HG03571 (cell line): ENCODE measurements around the gene ATP5ME.

Source experiments
- ATAC-seq: cut with Tn5 transposase; IDR thresholded peaks from one replicate; pipeline ENCODE4 v1.9.1; 2021; ENCODE audit not compliant: unreplicated experiment

Gene ATP5ME

DNA sequence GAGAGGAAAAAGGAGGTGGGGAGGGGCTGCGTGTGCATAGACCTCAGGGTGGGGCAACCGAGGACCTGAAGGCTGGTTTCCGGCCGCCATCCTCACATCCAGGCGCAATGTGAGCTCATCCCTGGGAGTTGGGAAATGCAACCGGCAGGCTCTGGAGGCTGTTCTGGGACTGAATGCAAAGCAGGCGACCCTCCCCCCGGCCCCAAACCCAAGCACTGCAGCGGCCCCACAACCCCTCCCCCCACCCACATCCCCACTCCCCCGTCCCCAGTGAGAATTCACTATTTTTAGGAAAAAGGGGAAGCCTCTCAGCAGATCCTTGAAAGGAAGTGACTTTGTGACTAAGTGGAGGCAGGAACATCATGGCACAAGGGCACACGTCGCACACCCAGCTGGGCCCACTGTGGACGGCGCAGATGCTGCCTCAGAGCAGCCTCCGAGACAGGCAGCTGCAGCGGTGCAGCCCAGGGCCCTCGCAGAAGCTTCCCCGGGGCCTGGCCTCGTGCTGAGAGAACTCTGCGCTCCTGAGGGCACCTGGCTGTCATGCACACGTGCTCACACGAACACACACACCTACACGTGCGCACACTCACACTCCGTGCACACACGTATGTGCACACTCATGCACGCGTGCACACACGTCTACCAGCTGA, 50.0 kb downstream of the ATP5ME start:
- ATAC-seq, result no peak

GRCh38 chr4:622996-623913, 50.8 kb downstream of the ATP5ME start:
- ATAC-seq, result no peak
